ENCODE data around the gene PTPN18.

PTPN18 gene

GRCh38 chr2:130339885-130340745, 15.7 kb upstream of the PTPN18 start:
- DNase-seq, result no peak

- peak; percentile 46 for DNase-seq
Observed at GRCh38 chr2:130341562-130342019, 14.3 kb upstream of the PTPN18 start.

GRCh38 chr2:130342020-130342532, 13.8 kb upstream of the PTPN18 start:
- peak; percentile 86 for DNase-seq

GRCh38 chr2:130342533-130343275, 13.2 kb upstream of the PTPN18 start, which contains the start of gene IMP4:
Gene IMP4, plus strand, starts transcription at chr2:130342897. Its CDS starts 36 bp downstream, at chr2:130342933.
- peak; percentile 92 for DNase-seq

- DNase-seq, result no peak
Observed at GRCh38 chr2:130344578-130344977, 11.3 kb upstream of the PTPN18 start.

GRCh38 chr2:130345091-130345490, 10.8 kb upstream of the PTPN18 start:
- DNase-seq, result no peak

- DNase-seq, result no peak
Observed at GRCh38 chr2:130345611-130346010, 10.2 kb upstream of the PTPN18 start.

GRCh38 chr2:130346041-130346740, 9.7 kb upstream of the PTPN18 start:
- no peak for DNase-seq

- no peak for DNase-seq
Observed at GRCh38 chr2:130346741-130347066, 9.2 kb upstream of the PTPN18 start.

- DNase-seq, result no peak
Observed at GRCh38 chr2:130347220-130347925, 8.5 kb upstream of the PTPN18 start.

- no peak for DNase-seq
Observed at GRCh38 chr2:130349174-130349573, 6.7 kb upstream of the PTPN18 start.

GRCh38 chr2:130351711-130352110, 4.1 kb upstream of the PTPN18 start:
- DNase-seq, result no peak

- no peak for DNase-seq
Observed at GRCh38 chr2:130352237-130352636, 3.6 kb upstream of the PTPN18 start.

- no peak for DNase-seq
Observed at GRCh38 chr2:130353291-130354138, 2.3 kb upstream of the PTPN18 start.

GRCh38 chr2:130354139-130354428, 1.8 kb upstream of the PTPN18 start:
- DNase-seq, result no peak

GRCh38 chr2:130355172-130355577, 681 bp upstream of the PTPN18 start:
- DNase-seq, result no peak

- no peak for DNase-seq
Observed at GRCh38 chr2:130357864-130358263, 2.0 kb downstream of the PTPN18 start.

GRCh38 chr2:130358420-130359350, 2.8 kb downstream of the PTPN18 start:
- no peak for DNase-seq

- DNase-seq, result no peak
Observed at GRCh38 chr2:130359466-130359865, 3.6 kb downstream of the PTPN18 start.

GRCh38 chr2:130363479-130363878, 7.6 kb downstream of the PTPN18 start:
- no peak for DNase-seq

- DNase-seq, result no peak
Observed at GRCh38 chr2:130365075-130365474, 9.2 kb downstream of the PTPN18 start.
